Brain pericyte (primary cell): ENCODE measurements around the gene METTL3.

Source experiments
- DNase-seq: peaks from one replicate; pipeline ENCODE4 v3.0.0-alpha.2; 2012; ENCODE audit warnings: low read depth, low spot score

Gene METTL3

DNA sequence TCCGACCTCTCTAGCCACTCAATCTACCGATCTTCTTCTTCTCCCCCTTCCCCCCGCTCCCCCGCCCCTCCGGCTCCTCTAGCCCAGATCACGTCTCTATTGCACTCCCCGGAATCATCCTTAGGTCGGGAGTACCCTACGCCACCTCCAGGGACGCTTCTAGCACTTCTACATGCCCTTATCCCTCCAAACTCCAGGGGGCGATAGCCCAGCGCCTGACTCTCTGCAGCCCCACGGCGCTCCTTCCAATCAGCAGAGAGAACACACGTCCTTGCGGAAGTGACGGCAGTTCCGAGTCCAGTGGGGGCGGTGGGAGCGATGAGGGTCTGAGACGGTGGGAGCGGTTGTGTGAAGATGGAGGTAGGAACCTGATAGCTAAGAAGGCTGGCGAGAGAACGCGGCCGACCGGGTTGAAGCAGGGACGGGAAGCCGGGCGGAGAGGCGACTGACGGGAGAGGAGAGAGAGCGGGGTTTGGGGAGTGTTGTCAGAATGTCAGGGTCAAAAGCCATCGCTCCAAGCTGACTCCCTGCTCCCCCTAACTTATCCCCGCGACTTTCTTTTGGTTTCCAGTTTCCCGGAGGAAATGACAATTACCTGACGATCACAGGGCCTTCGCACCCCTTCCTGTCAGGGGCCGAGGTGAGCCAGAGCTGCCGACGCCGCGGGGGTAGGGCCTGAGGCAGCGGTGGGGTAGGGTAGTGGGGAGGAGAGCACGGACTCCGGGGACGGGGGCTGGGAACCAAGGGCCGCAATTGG lies 34.0 kb downstream of the METTL3 start, which contains the start of the genes RAB2B and TOX4:
Gene RAB2B (minus strand): TSS at position 35 of the 757 bp plus-strand sequence. CDS start 87 bp downstream, outside the sequence.
Gene TOX4 (plus strand): TSS at position 271 of the 757 bp plus-strand sequence. CDS start 84 bp downstream, at position 355.
- peak; percentile 95 for DNase-seq

DNA sequence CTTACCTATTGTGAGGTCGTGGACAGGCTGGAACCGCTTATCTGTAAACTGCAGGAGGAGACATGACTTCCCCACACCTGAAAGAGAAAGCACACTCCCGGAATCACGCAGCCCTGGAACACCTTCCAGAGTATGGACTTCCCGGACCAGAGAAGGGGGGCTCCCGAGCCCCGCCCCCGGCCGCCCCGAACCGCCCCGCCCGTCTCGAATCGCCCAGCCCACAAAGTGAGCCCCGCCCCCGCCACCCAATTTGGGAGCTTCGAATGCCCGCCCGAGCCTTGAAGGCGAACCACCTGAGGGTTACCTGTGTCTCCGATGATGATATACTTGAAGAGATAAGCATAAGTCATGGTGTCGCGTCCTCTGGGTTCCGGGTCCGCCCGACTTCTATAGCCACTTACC lies 34.6 kb downstream of the METTL3 start:
- DNase-seq, result no peak

DNA sequence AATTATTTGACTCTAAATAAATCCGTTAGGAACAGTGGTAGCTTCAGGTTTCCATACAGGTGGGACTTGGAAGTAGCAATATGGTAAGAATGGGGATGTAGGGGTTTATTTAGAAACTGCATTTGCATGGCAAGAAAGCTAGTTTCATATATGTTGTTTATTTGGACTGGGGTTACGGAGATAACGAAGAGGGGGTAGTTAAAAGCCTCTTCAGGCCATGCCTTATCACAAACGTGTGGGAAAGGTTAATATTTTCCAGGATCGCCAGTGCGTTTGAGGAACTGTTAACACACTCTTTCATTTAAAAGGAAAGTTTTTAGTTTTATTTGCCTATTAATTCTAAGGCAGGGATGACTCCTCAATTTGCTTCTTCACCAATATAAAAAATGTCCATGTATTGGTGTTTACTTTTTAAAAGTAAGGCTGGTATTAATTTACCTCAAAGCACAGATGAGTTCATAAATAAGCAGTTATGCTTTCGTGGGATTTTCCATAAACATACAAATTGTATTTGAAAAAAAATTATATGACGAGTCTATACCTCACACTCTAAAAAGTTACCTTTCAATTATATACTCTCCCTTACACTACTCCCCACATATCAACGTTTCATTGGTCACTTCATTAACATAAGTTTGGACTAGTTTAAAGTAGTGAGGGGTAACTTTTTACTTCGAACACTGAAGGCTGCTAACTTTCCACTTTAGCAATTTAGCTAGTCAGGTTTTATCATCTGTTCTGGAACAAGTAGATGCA lies 35.2 kb downstream of the METTL3 start:
- DNase-seq, result no peak

DNA sequence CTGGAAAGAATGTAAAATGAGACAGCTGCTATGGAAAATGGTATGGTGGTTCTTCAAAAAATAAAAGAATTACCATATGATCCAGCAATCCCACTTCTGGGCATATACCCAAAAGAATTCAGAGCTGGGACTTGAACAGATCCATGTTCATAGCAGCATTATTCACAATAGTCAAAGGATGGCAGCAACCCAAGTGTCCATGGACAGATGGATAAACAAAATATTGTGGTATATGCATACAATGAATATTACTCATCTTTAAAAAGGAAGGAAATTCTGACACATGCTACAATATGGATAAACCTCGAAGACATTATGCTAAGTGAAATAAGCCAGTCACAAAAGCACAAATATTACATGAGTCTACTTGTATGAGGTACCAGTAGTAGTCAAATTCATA lies 43.5 kb downstream of the METTL3 start:
- DNase-seq, result no peak

DNA sequence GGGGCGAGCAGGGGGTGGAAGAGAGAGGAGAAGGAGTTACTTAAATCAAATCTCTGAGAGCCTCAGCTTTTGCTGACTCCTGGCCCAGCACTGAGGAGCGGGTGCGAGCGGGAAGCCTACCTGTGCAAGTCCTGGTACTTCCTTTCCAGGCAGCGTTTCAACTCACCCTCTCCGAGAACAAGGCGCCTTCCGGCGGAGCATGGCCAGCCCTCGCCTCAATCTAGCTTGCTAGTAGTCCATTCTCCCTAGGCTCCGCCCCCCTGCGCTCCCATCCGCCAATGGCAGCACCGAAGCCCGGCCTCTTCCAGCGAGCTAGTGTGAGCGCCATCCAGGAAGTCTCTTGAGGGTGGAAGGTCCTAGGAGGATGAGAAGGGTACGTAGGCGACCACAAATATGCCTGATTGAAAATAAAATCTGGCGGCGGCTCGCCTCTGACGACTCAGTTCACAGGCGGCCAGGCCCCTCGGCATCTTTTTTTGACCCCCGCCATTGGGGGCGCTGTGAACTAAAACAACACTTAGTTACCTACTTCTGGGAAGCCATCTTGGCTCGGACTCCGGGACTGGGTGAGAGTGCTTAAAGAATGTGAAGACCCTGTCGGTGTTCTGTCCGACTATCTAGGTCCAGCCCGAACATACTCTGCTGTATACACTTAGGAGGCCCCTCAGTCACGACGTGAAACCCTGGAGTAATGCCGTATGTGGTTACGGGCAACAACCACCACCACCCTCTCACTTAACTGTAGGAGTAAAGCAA lies 55.0 kb downstream of the METTL3 start, which contains the start of gene CHD8:
Gene CHD8 (minus strand): TSS at position 212 of the 756 bp plus-strand sequence. CDS start 24,480 bp downstream, outside the sequence.
- peak; percentile 99 for DNase-seq

DNA sequence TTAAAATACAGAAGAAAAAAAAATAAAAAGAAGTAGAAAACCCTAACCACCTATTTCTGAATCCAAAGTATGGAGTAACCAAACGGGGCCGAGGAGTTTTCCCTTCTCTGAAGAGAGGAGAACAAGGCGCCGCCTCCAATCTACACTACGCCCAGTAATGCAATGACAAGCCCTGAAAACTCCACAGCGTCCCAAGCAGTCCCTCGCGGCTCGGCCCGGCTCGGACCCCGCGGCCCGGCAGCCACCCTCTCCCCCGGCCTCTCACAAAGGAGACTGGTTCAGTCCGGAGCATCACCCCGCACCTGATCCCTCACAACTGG lies 55.6 kb downstream of the METTL3 start:
- no peak for DNase-seq

DNA sequence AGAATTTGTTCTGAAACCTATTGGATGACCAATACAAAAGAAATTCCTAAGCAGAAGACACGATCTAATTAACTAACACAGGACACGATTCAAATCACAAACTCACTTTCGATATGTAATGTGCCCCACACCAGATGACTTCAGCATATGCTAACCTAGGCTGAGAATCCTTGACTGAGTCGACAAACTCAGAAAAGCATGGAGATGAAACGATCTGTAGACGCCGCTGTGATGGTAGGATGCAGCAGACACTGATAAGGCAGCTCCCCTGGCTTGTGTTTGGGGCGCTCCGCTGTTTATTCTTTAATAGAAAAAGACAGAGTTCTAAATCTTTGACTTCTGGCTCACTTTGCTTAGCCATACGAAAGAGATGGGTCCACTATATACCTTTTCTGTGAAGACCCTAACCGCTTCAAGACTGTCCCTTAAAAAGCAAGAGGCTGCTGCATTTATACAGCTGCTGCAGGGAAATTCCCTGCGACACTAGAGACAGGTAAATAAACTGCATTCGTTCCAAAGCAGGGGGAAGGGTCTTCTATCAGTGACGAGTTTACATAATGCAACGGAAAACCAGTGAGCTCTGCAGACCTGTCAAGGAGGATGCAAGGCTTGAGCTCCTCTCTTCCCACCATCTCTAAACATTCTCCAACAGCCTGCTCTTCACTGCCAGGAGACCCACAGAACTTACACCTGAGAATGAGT lies 56.1 kb downstream of the METTL3 start:
- DNase-seq, result no peak

DNA sequence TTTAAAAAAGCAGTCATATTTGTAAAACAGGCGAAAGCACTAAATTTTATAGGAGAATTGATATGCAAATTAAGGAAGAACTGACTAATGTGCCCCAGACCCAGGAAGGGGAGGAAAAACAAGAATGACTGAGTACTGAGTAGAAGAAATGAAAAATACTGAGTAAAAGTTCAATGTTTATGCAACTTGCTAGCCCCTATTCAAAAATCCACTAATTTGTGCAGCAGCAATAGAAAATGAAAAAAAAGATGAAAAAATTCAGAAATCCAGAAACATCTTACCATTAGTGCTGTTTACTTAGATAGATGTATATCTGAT lies 61.3 kb downstream of the METTL3 start:
- no peak for DNase-seq
